VCaP (cell line): ENCODE data around the gene ERBIN.

Experiments used
- H3K27ac ChIP-seq: fragments of 450-650 bp; 2 replicates; pipeline ENCODE4 v1.5.1; 2017
- CTCF ChIP-seq: fragments of 450-650 bp; conservative IDR thresholded peaks from 2 replicates; pipeline ENCODE4 v1.5.1; 2017; ENCODE audit warnings: mild to moderate bottlenecking, moderate library complexity

Gene ERBIN

GRCh38 chr5:65982635-65983034 lies 56.3 kb downstream of the ERBIN start:
- no peak overlapping the region for H3K27ac ChIP-seq

GRCh38 chr5:65984098-65984885 lies 57.9 kb downstream of the ERBIN start:
- TF ChIP-seq CTCF, result no peak
- H3K27ac ChIP-seq, result no peak overlapping the region; the same call in 1 of the 2 replicates

More at GRCh38 chr5:65982635-65983034, 56.3 kb downstream of the ERBIN start:
- TF ChIP-seq CTCF, result no peak

GRCh38 chr5:65986050-65986451 lies 59.7 kb downstream of the ERBIN start:
- H3K27ac ChIP-seq, result no peak overlapping the region
- TF ChIP-seq CTCF, result no peak

GRCh38 chr5:65986796-65987195 lies 60.4 kb downstream of the ERBIN start:
- TF ChIP-seq CTCF, result no peak
- H3K27ac ChIP-seq, result peak overlapping the region; percentile 29; the same call in 1 of the 2 replicates

GRCh38 chr5:65987982-65988381 lies 61.6 kb downstream of the ERBIN start:
- H3K27ac ChIP-seq, result no peak overlapping the region
- no peak for TF ChIP-seq CTCF

- TF ChIP-seq CTCF, result no peak
- H3K27ac ChIP-seq, result no peak overlapping the region
These were observed 62.8 kb downstream of the ERBIN start for GRCh38 chr5:65989158-65989557.

GRCh38 chr5:65992630-65993029 lies 66.3 kb downstream of the ERBIN start:
- no peak for TF ChIP-seq CTCF

More at GRCh38 chr5:65992630-65993029, 66.3 kb downstream of the ERBIN start:
- H3K27ac ChIP-seq, result no peak overlapping the region
